Inflammatory macrophage treated with lipopolysaccharide for 1 hour (primary cell): ENCODE measurements around the gene CEACAM8.
A peak's percentile ranks its signal among the peaks of the same experiment; 100 is the strongest.
"Not testable (repeated sequence)": the region's sequence is repeated elsewhere in the genome, so short reads cannot be mapped to it uniquely, and the experiment has no call there.

Source experiments
- DNase-seq, 2 donors: peaks; one replicate each; pipeline ENCODE4 v3.0.0-alpha.2; 2020 to 2022

The CEACAM8 gene

GRCh38 chr19:42594617-42595489 is at the start of gene CEACAM8:
TSS of gene CEACAM8 (minus strand) at chr19:42594924. CDS start at chr19:42594828, 96 bp downstream.
- peak in 1 of 2 donors; percentile 18 for DNase-seq

DNA sequence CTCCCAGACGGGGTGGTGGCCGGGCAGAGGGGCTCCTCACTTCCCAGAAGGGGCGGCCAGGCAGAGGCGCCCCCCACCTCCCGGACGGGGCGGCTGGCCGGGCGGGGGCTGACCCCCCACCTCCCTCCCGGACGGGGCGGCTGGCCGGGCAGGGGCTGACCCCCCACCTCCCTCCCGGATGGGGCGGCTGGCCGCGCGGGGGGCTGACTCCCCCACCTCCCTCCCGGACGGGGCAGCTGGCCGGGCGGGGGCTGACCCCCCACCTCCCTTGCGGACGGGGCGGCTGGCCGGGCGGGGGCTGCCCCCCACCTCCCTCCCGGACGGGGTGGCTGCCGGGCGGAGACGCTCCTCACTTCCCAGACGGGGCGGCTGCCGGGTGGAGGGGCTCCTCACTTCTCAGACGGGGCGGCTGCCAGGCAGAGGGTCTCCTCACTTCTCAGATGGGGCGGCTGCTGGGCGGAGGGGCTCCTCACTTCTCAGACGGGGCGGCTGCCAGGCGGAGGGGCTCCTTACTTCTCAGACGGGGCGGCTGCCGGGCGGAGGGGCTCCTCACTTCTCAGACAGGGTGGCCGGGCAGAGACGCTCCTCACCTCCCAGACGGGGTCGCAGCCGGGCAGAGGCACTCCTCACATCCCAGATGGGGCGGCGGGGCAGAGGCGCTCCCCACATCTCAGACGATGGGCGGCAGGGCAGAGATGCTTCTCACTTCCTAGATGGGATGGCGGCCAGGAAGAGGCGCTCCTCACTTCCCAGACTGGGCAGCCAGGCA is 44.8 kb upstream of the CEACAM8 start:
- not testable (repeated sequence) for DNase-seq

- no peak for DNase-seq
Measured at GRCh38 chr19:42635233-42635539, 40.5 kb upstream of the CEACAM8 start.

- peak; percentile 20 to 63 for DNase-seq
Measured at GRCh38 chr19:42634409-42635232, 39.9 kb upstream of the CEACAM8 start.

GRCh38 chr19:42629191-42629590 is 34.5 kb upstream of the CEACAM8 start:
- DNase-seq = no peak

DNA sequence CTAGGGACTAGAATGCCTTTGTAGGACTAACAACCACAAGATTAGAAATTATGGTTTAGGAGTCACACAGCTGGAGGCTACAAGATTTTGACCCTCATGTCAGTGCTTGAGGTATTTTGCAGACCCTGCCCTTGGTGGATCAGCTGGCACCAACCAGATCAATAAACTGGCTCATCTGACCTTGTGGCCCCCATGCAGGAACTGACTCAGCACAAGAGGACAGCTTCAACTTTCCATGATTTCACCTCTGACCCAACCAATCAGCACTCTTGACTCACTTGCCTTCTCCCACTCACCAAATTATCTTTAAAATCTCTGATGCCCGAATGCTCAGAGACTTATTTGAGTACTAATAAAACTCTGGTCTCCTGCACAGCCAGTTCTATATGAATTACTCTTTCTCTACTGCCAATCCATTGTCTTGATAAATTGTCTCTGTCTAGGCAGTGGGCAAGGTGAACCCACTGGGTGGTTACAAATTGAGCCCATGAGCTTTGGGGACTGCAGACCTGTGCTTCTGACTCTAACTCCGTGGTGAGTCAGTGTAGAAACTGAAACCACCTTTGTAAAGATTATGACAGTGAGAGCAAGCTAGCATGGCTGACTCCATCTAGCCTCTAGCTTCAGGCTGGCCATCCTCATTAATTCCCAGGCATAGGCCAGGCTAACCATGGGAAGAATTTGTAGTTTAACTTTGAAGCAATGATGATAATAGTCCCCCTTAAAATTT is 33.9 kb upstream of the CEACAM8 start:
- no peak for DNase-seq

GRCh38 chr19:42627916-42628315 is 33.2 kb upstream of the CEACAM8 start:
- DNase-seq = no peak

GRCh38 chr19:42626181-42626580 is 31.5 kb upstream of the CEACAM8 start:
- no peak for DNase-seq

- DNase-seq = no peak
Measured at GRCh38 chr19:42619271-42619670, 24.5 kb upstream of the CEACAM8 start.

DNA sequence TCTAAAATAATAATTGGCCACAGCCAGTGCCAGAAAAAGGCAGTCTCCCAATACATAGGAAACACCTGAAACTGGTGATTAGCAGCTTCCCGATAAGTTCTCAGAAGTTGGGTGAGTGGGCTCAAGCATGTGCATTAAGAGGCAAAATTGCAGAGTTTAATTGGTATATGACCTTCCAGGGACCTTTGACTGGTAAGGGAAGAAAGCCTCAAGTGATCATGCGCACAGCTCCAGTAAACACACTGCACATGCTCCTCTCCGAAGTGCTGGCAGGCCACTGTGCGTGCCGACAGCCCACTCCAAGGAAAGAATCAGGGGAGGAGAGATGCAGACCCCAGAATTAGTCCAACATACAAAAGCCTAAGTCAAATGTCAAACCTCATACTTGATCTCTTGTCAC is 18.9 kb upstream of the CEACAM8 start:
- DNase-seq = no peak

DNA sequence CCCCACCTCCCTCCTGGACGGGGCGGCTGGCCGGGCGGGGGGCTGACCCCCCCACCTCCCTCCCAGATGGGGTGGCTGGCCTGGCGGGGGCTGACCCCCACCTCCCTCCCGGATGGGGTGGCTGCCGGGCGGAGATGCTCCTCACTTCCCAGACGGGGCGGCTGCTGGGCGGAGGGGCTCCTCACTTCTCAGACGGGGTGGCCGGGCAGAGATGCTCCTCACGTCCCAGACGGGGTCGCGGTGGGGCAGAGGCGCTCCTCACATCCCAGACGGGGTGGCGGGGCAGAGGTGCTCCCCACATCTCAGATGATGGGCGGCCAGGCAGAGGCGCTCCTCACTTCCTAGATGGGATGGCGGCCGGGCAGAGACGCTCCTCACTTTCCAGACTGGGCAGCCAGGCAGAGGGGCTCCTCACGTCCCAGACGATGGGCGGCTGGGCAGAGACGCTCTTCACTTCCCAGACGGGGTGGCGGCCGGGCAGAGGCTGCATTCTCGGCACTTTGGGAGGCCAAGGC is 15.7 kb upstream of the CEACAM8 start:
- not testable (repeated sequence) for DNase-seq

GRCh38 chr19:42606660-42607351 is 12.1 kb upstream of the CEACAM8 start:
- DNase-seq = peak in 1 of 2 donors; percentile 74

DNA sequence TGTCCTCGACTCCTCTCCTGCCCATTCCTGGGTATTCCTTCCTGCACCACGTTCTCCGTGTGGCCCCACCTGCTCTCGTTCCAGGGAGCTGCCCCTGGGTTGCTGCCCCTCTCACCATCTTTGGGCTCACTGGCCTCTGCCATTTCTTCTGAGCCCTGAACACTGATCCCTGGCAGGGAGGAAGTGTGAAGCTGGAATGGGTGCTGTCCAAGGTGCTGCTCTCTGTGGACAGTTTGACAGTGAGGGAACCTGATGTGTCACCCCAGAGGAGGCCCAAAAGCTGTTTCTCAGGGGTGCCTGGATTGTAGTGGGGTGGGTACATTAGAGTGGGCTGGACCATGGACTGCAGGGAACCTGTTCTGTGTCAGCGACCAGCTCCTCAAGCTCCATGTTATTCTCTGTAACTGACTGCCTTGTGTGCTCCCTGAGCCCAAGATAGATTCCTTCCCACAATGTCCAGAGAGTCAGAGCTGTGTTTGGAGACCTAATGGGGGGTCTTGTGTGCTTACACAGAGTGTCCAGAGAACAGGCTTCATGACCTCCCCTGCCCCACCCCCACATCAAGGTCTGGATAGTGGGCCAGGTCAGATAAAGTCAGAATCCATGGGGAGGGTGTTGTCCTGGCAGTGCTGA is 7.2 kb upstream of the CEACAM8 start:
- peak; percentile 13 to 77 for DNase-seq

DNA sequence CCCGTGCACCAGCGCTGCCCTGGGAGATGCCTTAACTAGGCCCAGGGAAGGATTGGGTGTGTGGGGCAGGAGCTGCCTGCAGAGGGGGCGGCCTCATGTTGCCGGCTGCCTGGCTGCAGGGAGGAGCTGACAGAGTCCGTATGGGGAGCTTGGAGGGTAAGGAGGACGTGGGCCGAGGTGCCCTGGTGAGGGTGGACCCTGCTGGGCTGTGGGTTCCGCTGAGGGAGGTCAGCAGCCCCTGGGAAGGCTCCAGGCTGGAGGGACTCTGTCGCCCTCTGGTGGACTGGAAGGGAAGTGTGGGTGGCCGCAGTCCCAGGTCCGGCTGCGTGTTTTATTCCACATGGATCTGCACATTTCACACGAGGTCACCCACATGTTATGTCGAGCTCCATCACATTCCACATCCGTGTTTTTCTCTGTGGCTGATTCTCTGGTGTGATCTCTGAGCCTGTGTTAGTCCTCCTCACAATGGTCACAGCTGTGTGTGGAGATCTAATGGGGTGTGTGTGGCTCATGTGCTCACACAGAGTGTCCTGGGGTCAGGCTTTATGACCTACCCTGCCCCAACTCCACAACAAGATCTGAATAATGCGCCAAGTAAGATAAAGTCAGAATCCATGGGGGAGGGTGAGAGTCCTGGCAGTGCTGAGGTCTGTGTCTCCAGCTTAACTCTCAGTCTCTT is 1.8 kb upstream of the CEACAM8 start:
- DNase-seq = peak in 1 of 2 donors; percentile 64

DNA sequence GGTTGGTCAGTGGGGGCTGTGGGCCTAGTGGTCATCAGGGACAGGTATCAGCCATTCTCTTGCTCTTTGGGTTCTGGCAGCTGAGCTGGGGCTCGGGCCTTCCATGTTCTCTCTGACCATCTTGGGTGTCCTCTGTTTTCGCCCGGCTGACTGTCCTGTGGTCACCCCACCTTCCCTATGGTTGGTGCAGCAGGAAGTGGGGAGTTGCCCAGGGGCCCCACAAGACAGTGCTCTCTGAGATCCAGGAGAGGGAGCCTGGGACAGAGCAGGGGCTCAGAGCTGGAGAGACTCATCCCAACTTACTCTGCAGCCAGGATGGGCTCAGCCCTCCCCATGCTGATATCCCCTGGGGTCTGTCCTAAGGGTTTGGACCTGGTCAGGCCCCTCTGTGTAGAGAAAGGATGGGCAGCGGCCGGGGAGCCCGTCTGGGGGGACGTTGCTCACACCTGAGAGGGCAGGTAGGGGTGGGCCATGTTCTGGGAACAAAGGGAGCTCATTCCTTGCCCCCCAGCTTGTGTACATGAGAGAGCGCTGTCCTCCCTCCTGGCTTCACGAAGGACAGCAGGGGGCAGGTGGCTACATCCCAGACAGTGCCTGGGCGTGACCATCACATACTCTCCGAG is 937 bp upstream of the CEACAM8 start:
- no peak for DNase-seq

GRCh38 chr19:42589792-42590191 is 4.9 kb downstream of the CEACAM8 start:
- no peak for DNase-seq

- no peak for DNase-seq
Measured at GRCh38 chr19:42584466-42584865, 10.3 kb downstream of the CEACAM8 start.

GRCh38 chr19:42577016-42577415 is 17.7 kb downstream of the CEACAM8 start:
- DNase-seq = peak; percentile 48 to 56

- no peak for DNase-seq
Measured at GRCh38 chr19:42576241-42576640, 18.5 kb downstream of the CEACAM8 start.

GRCh38 chr19:42573642-42574041 is 21.1 kb downstream of the CEACAM8 start:
- DNase-seq = no peak
